Endothelial cell of coronary artery (primary cell): Measurements from ENCODE around the gene UBR1. TPM values are rescaled to one million over a fixed set of nuclear protein-coding genes. Genes with fewer than 3 reads are reported as not detected.

ENCODE experiments used
- total RNA-seq: library from RNA; depleted of rRNA; stranded (reverse); fragments of >200 nt; gene quantifications from 2 replicates; pipeline ENCODE4 v1.2.3, GENCODE V29; 2014

UBR1 gene
- total RNA-seq, result 25.4 and 64.3 TPM in 2 replicates

GRCh38 chr15:43105778-43106485, at the start of gene UBR1:
UBR1 (minus strand) TSS chr15:43106038; CDS start chr15:43106022, 16 bp downstream.

GRCh38 chr15:43133430-43134156, 27.8 kb upstream of the UBR1 start, which contains the start of gene TMEM62:
TMEM62 (plus strand) TSS chr15:43133586; CDS start chr15:43133803, 217 bp downstream.

GRCh38 chr15:42920519-42921341, 185.1 kb downstream of the UBR1 start, which contains the start of gene TTBK2:
TTBK2 (minus strand) TSS chr15:42920778; CDS start chr15:42878617, 42,161 bp downstream.

Other genes starting within 250 kb of the UBR1 start
- 6.4 and 8.7 TPM in 2 replicates for gene TTBK2, start 185.3 kb downstream of the UBR1 start, total RNA-seq
- gene TMEM62, start 27.5 kb upstream of the UBR1 start, total RNA-seq, result 10.9 and 12.0 TPM in 2 replicates
- gene CCNDBP1, start 79.4 kb upstream of the UBR1 start, total RNA-seq, result 42.0 and 53.8 TPM in 2 replicates
- gene EPB42, start 115.0 kb upstream of the UBR1 start, total RNA-seq, result not detected in 2 replicates
- not detected in 2 replicates for gene TGM5, start 160.9 kb upstream of the UBR1 start, total RNA-seq
- gene TGM7, start 196.2 kb upstream of the UBR1 start, total RNA-seq, result not detected in 2 replicates
- 4.2 and 6.8 TPM in 2 replicates for gene LCMT2, start 224.5 kb upstream of the UBR1 start, total RNA-seq